AG04450 (cell line): ENCODE data around the gene LDLRAD2. TPM values are rescaled to one million over a fixed set of nuclear protein-coding genes. Genes with fewer than 3 reads are reported as not detected.

Source experiments
- CTCF ChIA-PET: fragments of 300-600, 350-600 bp; formaldehyde crosslinking; extraction: SDS; loops from one replicate; lab custom pipeline; 2022; ENCODE audit warnings: antibody characterized with exemption, inconsistent platforms; lab: Charles Lee
- POLR2A ChIA-PET: fragments of 350-600 bp; formaldehyde crosslinking; extraction: SDS; loops from one replicate; lab custom pipeline; 2021; ENCODE audit warnings: antibody characterized with exemption, inconsistent platforms; lab: Yijun Ruan, JAX
- DNase-seq: peaks from one replicate; pipeline ENCODE4 v3.0.0-alpha.2; 2011; ENCODE audit warnings: low read depth, low spot score
- H3K27ac ChIP-seq: one replicate; pipeline ENCODE4 v1.5.1; 2012; ENCODE audit warnings: low read depth, low read length, control low read depth
- H3K27me3 ChIP-seq: one replicate; pipeline ENCODE4 v1.6.0; 2012; ENCODE audit warnings: low read length; ENCODE audit not compliant: control insufficient read depth, insufficient read depth
- H3K4me3 ChIP-seq: 2 replicates; pipeline ENCODE4 v1.5.1; 2011; ENCODE audit warnings: mild to moderate bottlenecking, low read depth, low read length, control low read depth
- H3K9me3 ChIP-seq: 2 replicates; pipeline ENCODE4 v1.5.1; 2012; ENCODE audit warnings: low read length; ENCODE audit not compliant: control insufficient read depth, insufficient read depth
- CTCF ChIP-seq: IDR thresholded peaks from 2 replicates; pipeline ENCODE4 v1.5.1; 2011; ENCODE audit warnings: low read depth, low read length, control low read depth, inconsistent platforms
- polyA plus RNA-seq: library from polyadenylated mRNA; depleted of rRNA; stranded (reverse); fragments of >200 nt; gene quantifications from 2 replicates; pipeline ENCODE4 v1.2.3, GENCODE V29; 2011

The LDLRAD2 gene
- polyA plus RNA-seq, 1 experiment: 0.05 TPM

- no peaks in the 10 kb centered on the region for H3K9me3 ChIP-seq
- no peak for TF ChIP-seq CTCF
- no peak overlapping the region for H3K4me3 ChIP-seq
- CTCF ChIA-PET: no interaction called here
- DNase-seq: no peak
- no peaks in the 10 kb centered on the region for H3K27me3 ChIP-seq
- no peak overlapping the region for H3K27ac ChIP-seq
- POLR2A ChIA-PET: no interaction called here
Observed at GRCh38 chr1:21840981-21841380, 28.9 kb downstream of the LDLRAD2 start.

DNA sequence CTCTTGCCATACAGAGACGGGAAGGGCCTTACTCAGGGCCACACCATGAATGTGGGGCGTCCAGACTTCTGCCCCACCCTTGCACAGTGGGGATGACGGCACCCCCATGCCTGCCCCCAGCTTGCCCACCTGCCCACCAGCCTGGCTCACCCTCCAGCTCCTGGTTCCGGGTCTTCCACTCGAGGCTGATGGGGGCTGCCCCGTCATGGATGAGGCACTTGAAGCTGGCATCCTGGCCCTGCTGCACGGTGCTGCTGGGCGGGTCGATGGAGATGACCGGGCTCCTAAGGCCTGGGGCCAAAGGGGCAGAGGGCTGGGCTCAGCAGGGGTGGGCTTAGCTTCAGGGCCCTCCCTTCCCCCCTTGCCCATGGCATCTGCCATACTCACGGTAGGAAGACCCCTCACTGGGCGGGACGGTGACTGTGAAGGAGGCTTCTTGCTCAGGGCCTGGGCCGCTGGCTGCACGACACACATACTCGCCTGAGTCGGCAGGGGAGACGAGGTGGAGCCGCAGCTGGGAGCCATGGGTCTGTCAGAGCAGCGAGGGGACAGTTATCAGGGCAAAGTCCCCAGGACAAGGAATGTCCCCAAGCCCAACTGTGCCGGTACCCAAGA, 29.9 kb downstream of the LDLRAD2 start:
- no peaks in the 10 kb centered on the region for H3K27me3 ChIP-seq
- ChIA-PET POLR2A (no interaction called here), CTCF (no interaction called here)
- no peak for DNase-seq
- no peaks in the 10 kb centered on the region for H3K9me3 ChIP-seq
- no peak for TF ChIP-seq CTCF
- H3K4me3 ChIP-seq: no peak overlapping the region
- H3K27ac ChIP-seq: no peak overlapping the region

DNA sequence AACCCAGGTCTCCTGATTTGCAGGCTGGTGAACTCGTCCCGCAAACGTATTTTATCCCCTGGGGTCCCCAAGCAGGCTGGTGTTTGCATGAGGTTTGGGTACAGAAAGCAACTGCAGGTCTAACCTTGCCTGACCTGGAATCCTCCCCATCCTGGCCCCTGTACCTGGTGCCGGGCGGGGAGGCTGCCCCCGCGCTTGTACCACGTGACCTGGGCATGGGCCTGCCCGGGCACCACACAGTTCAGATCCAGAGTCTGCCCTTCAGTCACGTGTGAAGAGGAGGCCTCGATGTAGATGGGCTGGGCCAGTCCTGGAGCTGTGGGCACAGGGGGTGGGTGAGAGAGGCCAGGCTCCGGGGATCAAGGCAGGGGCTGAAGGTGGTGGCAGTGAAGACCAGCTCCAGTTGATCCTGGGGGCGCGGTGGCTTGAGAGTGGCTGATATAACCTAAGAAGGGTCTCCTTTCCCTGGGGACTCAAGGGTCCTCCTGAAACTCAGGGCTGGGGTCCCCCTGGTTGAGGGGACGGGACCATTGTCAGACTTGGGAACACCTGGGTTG, 30.6 kb downstream of the LDLRAD2 start:
- TF ChIP-seq CTCF: no peak
- POLR2A ChIA-PET: no interaction called here
- no peaks in the 10 kb centered on the region for H3K27me3 ChIP-seq
- no peak overlapping the region for H3K4me3 ChIP-seq
- H3K27ac ChIP-seq: no peak overlapping the region
- DNase-seq: no peak
- H3K9me3 ChIP-seq: no peaks in the 10 kb centered on the region; the same call in 1 of the 2 replicates
- CTCF ChIA-PET: no interaction called here

- H3K4me3 ChIP-seq: no peak overlapping the region
- no peak for TF ChIP-seq CTCF
- ChIA-PET POLR2A (no interaction called here), CTCF (no interaction called here)
- no peak for DNase-seq
- H3K9me3 ChIP-seq: no peaks in the 10 kb centered on the region; the same call in 1 of the 2 replicates
- no peaks in the 10 kb centered on the region for H3K27me3 ChIP-seq
- no peak overlapping the region for H3K27ac ChIP-seq
Observed at GRCh38 chr1:21843208-21843607, 31.1 kb downstream of the LDLRAD2 start.

DNA sequence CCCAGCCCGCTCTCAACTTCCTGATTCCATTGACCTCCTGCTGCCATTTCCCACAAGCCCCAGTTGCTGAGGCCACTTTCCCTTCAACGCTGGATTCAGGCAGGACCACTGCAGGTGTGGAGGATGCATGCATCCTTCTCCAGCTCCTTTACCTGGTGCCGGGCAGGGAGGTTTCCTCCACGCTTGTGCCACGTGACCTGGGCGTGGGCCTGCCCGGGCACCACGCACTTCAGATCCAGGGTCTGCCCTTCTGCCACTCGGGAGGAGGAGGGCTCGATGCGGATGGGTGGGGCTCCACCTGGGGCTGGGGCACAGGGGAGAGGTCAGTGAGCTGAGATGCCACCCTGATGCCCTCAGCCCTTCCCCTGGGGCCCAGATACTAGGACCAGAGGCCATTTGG, 31.9 kb downstream of the LDLRAD2 start:
- Histone ChIP-seq H3K4me3 (no peak overlapping the region), H3K27ac (no peak overlapping the region), H3K27me3 (no peaks in the 10 kb centered on the region), H3K9me3 (no peaks in the 10 kb centered on the region; the same call in 1 of the 2 replicates)
- DNase-seq: no peak
- no peak for TF ChIP-seq CTCF
- CTCF ChIA-PET: no interaction called here
- POLR2A ChIA-PET: no interaction called here
